HG03280 (cell line): ENCODE data around the gene M1AP.
"Not testable (repeated sequence)": the region's sequence is repeated elsewhere in the genome, so short reads cannot be mapped to it uniquely, and the experiment has no call there.

Experiments
- ATAC-seq: cut with Tn5 transposase; IDR thresholded peaks from one replicate; pipeline ENCODE4 v1.9.1; 2021; ENCODE audit warnings: mild to moderate bottlenecking, moderate library complexity; ENCODE audit not compliant: unreplicated experiment

Gene M1AP

GRCh38 chr2:74653985-74654882 is 6.1 kb upstream of the M1AP start, which contains the start of gene SEMA4F:
Gene SEMA4F (plus strand): TSS chr2:74654247. CDS start chr2:74654377, 130 bp downstream.
- ATAC-seq = peak; percentile 100

- peak; percentile 18 for ATAC-seq
Measured at GRCh38 chr2:74653589-74653984, 5.5 kb upstream of the M1AP start.

DNA sequence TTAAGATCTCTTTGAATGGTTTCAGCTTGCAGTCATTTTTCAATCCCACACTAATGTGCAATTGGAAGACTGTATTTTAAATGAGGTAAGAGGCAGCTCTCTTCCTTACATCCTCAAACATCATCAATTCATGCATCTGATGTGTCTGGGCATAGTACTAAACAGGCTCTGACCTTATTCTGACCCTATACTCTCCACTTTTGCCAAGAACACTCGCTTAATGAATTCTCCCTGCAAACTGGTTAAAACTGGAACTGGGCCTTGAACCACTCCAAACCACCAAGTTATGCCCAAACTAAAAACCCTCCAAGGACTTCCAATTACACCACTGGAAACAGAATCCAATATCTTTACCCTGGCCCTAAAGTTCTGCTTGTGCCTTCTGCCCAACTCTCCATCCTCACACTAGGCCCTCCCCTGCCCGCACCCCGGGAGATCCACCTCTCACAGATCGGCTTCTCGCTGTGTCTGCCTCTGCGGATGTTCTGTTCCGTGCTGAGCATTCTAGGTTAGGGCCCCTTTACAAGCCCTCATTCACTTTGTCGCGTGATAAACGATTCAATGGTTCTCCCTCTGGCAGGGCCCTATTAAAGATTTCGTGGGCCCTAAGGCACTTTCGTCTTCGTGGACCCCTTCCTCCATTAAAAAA is 1.2 kb downstream of the M1AP start:
- no peak for ATAC-seq

DNA sequence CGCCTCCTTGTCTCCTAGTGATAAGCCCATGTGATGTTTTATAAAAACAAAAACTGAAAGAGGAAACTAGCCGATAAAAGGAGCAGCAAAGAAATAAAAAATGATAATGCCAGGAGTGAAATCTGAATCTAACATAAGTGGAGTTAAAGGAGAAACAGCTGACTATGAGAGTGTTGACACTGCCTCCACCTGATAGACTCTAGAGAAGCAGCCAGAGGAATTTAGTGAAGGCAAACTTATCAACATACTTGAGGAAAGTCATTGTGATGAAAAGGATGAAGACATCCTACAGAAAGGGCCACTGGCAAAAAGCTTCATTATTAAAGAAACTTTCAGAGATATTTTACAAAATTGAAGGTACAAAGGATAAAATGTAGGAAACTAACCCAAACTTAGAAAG is 1.9 kb downstream of the M1AP start:
- no peak for ATAC-seq

DNA sequence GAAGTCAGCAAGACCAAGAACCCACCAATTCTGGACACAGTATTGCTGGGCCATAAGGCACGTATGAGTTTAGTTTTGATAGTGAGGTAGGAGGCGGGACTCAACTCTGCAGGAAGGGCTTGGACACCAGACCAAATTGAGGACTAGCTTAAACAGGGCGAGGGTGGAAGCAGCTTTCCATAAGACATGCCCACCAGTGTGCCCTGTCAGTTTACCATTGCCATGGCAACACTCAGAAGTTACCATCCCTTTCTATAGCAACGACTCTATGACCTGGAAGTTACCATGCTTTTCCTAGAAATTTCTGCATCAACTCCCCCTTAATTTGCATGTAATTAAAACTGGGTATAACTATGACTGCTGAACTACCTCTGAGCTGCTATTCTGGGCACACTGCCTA is 2.8 kb downstream of the M1AP start:
- ATAC-seq = no peak

DNA sequence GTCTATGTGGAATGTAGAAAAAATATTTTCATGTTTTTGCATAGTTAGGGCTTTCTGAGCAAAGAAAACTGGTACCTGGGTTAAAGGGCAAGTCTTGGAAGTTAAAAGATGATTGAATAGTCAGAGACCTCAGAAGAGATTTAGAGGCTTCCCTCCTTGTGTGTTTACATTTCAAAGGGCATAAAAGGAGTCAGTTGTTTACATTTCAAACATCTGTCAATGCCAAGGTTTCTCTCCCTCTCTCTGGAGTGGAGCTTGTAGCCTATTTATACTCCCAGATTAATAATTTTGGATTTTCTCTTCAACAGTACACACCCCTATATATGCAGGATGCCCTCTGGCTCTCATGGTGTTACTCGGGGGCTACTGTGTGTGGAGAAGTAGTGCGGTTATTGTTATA is 8.6 kb downstream of the M1AP start:
- ATAC-seq = no peak

- ATAC-seq = no peak
Measured at GRCh38 chr2:74632939-74633312, 15.2 kb downstream of the M1AP start.

GRCh38 chr2:74632209-74632938 is 15.8 kb downstream of the M1AP start:
- ATAC-seq = no peak

DNA sequence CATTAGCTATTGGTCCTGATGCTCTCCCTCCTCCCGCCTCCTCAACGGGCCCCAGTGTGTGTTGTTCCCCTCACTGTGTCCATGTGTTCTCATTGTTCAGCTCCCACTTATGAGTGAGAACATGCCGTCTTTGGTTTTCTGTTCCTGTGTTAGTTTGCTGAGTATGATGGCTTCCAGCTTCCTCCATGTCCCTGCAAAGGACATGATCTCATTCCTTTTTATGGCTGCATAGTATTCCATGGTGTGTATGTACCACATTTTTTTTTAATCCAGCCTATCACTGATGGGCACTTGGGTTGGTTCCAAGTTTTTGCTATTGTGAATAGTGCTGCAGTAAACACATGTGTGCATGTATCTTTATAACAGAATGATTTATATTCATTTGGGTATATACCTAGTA is 17.7 kb downstream of the M1AP start:
- ATAC-seq = not testable (repeated sequence)

GRCh38 chr2:74628538-74629105 is 19.5 kb downstream of the M1AP start:
- ATAC-seq = no peak

DNA sequence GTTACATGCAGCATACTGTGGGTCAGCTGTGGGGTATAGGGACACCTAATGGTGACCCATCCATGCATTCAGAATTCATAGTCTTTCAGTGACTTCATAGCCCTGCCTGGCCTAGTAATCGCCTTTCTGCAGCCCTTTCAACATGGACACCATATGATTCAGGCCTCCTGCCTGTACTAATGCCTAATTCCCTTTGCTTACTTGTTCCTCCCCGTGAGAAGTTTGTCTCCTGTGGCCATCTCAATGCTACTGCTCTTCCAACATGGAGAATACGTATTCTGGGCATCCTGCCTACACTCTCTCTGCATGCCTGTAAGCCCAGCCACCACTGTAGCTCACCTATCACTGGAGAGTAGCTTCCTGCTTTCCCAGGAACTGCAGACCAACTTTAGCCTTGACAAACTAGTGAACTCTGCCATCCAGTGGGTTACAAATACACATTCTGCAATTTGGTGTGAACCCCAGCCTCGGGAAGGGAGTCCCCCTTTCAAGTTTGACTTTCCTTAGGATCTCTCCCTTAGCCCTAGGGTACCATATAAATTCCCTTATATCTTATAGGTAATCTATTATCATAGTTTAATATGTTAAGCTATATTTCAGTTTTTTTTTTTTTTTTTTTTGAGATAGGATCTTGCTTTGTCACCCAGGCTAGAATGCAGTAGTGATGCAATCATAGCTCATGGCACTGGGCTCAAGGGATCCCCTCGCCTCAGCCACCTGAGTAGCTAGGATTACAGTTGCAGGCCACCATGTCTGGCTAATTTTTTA is 22.3 kb downstream of the M1AP start:
- ATAC-seq = no peak

GRCh38 chr2:74620671-74621070 is 27.5 kb downstream of the M1AP start:
- ATAC-seq = no peak

DNA sequence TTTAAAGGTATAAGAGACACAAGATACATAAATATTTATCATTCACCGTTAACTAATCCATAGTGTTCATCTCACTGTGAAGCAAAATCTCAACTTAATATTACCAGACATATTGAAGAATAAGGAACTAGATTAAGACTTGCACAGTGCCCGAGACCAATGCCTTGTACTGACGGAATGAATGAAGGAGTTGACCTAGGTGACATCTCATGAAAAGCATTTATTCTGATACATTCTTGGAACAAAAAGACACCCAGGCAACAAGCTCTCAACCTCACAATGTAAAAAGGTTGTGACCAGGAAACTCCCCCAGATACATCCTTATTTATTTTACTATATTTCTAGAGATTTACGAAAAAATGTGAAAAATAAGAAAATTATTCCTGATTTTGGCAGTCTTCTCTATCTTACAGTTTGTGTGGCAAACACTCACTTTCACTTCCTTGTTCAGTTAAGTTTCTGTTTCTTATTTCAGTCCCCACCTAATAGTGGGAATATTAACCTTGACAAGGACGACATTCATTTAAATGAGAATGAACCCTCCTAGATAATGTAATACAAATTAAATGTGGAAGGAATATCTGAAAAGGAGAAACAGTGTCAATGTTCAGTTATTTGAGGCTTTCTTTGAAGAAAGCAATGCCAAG is 28.4 kb downstream of the M1AP start:
- ATAC-seq = no peak

GRCh38 chr2:74618410-74619083 is 29.6 kb downstream of the M1AP start:
- no peak for ATAC-seq

GRCh38 chr2:74617122-74617521 is 31.0 kb downstream of the M1AP start:
- ATAC-seq = no peak

DNA sequence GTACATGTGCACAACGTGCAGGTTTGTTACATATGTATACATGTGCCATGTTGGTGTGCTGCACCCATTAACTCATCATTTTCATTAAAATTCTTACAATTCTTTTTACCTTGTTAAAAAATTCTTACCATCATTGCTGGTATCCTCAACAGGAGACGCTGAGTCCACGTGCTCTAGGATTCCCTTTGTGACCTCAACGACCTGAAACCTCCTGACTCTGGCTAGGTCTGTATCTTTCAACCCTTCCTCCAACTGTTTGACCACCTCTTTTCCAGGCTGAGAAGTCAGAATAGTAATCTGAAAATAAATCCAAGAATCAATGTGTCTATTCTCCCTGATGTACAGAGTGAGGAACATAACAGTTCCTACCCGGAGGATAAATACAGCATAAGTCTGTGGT is 41.2 kb downstream of the M1AP start:
- ATAC-seq = no peak

- no peak for ATAC-seq
Measured at GRCh38 chr2:74603282-74604000, 44.7 kb downstream of the M1AP start.

DNA sequence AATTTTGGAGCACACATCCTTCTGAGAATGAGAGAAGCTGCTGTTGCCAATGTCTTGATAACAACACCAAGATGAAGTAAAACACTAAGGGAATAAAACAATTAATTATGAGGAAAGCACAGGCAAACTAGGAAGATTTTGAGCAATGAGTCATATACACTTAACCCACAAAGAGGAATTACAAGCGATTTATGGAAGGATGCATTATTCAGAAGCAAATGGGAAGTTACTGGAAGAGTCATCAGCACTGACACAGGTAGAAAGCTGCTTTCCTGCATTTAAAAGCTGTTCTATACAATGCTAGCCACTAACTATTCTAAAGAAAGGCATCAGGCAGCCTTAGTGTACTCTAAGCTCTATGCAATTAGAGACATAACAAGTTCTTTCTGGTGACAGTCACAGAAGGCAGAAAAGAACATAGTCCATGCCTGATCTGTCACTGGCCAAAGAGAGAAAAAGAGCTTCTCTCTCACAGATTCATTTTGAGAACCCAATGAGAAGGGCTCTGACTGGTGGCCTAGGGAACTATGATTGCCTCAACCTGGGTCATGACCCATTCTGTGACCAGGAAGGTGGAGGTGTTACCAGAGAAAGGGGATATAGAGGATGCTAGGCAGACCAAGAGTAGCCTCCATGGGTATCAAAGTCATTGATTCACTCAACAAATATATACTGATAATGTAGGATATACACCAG is 45.4 kb downstream of the M1AP start:
- no peak for ATAC-seq
